Thoracic aorta (tissue), 2 donors: Measurements from ENCODE around the gene POLE2. TPM values are rescaled to one million over a fixed set of nuclear protein-coding genes. Genes with fewer than 3 reads are reported as not detected.

Experiments
- ATAC-seq: fragments of 150-250 bp; one replicate; pipeline ENCODE4 v1.8.0; 2017; ENCODE audit warnings: low read depth; ENCODE audit not compliant: insufficient number of reproducible peaks, low FRiP score
- DNase-seq: peaks from one replicate; pipeline ENCODE4 v3.0.0-alpha.2; 2020; ENCODE audit warnings: low spot score
- H3K27ac ChIP-seq, 2 donors: fragments of 200-600 bp; sonication (generic); 1 replicate in 1 of 2; 2 replicates in 1 of 2; pipeline ENCODE4 v1.5.1; 2016; ENCODE audit warnings: mild to moderate bottlenecking in 2 of 2, moderate library complexity in 2 of 2
- H3K27me3 ChIP-seq: fragments of 200-600 bp; sonication (generic); replicated peaks from 2 replicates; pipeline ENCODE4 v1.6.0; 2016; ENCODE audit warnings: mild to moderate bottlenecking; ENCODE audit not compliant: insufficient read depth
- H3K36me3 ChIP-seq: fragments of 200-600 bp; sonication (generic); one replicate; pipeline ENCODE4 v1.5.1; 2016
- H3K4me1 ChIP-seq, 2 donors: fragments of 200-600 bp; sonication (generic); 1 replicate in 1 of 2; 2 replicates in 1 of 2; pipeline versions ENCODE4 v1.5.1 to v1.6.0; 2016; ENCODE audit warnings: low read depth in 2 of 2, mild to moderate bottlenecking in 1 of 2; ENCODE audit not compliant: control insufficient read depth in 1 of 2
- H3K4me3 ChIP-seq: fragments of 200-600 bp; sonication (generic); 2 replicates; pipeline ENCODE4 v1.5.1; 2016; ENCODE audit warnings: mild to moderate bottlenecking
- H3K9me3 ChIP-seq: fragments of 200-600 bp; sonication (generic); 2 replicates; pipeline ENCODE4 v1.5.1; 2016
- CTCF ChIP-seq: fragments of 200-600 bp; sonication (generic); IDR thresholded peaks from one replicate; pipeline ENCODE4 v1.5.1; 2019; ENCODE audit warnings: antibody characterized with exemption
- total RNA-seq, 2 donors: library from RNA; depleted of rRNA; stranded (reverse); fragments of >200 nt; gene quantifications; one replicate each; pipeline versions ENCODE4 v1.1.0 to v1.2.3, GENCODE V29; 2016

POLE2 gene
- total RNA-seq, 2 donors from 2014 or later, result 0.27 to 9.1 TPM

- Histone ChIP-seq H3K36me3 (peaks cover 7% of the 10 kb centered on the region), H3K27me3 (no peaks in the 10 kb centered on the region), H3K4me3 (no peak overlapping the region), H3K4me1 (peaks cover 27 to 39% of the 10 kb centered on the region in 2 donors), H3K27ac (peak overlapping the region in 1 of 2 donors; percentile 31), H3K9me3 (no peaks in the 10 kb centered on the region)
- DNase-seq (no peak), ATAC-seq (no peak)
- no peak for TF ChIP-seq CTCF
Measured at GRCh38 chr14:49623941-49624839, 63.8 kb downstream of the POLE2 start.

DNA sequence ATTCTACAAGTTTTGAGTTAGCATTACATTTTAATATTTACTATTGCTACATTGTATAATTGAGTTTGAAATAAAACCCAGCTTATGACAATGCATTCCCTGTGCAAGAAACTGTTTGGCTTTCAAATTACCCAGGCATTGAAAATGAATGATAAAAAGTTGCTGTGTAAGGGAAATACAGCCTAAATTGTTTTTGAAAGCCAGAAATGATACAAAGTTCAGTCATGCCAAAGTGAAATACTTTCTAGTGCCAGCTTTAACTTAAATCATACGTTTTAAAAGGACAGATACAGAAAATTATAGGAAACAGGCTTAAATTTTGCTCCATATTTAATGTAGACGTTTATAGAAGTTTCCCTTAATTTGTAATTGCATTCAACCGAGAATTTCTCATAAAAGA lies 64.6 kb downstream of the POLE2 start:
- Histone ChIP-seq H3K4me1 (peaks cover 31 to 47% of the 10 kb centered on the region in 2 donors), H3K9me3 (no peaks in the 10 kb centered on the region), H3K36me3 (peaks cover 7% of the 10 kb centered on the region), H3K27ac (no peak overlapping the region), H3K4me3 (no peak overlapping the region), H3K27me3 (no peaks in the 10 kb centered on the region)
- ATAC-seq (no peak), DNase-seq (no peak)
- TF ChIP-seq CTCF, result no peak

DNA sequence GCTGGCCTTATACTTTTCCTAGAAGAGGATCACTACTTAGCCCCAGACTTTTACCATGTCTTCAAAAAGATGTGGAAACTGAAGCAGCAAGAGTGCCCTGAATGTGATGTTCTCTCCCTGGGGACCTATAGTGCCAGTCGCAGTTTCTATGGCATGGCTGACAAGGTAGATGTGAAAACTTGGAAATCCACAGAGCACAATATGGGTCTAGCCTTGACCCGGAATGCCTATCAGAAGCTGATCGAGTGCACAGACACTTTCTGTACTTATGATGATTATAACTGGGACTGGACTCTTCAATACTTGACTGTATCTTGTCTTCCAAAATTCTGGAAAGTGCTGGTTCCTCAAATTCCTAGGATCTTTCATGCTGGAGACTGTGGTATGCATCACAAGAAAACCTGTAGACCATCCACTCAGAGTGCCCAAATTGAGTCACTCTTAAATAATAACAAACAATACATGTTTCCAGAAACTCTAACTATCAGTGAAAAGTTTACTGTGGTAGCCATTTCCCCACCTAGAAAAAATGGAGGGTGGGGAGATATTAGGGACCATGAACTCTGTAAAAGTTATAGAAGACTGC lies 65.9 kb downstream of the POLE2 start:
- Histone ChIP-seq H3K4me3 (peak overlapping the region; percentile 95), H3K36me3 (peaks cover 10% of the 10 kb centered on the region), H3K9me3 (no peaks in the 10 kb centered on the region), H3K27me3 (no peaks in the 10 kb centered on the region), H3K27ac (no peak overlapping the region), H3K4me1 (peaks cover 31 to 50% of the 10 kb centered on the region in 2 donors)
- ATAC-seq, result no peak
- no peak for DNase-seq
- no peak for TF ChIP-seq CTCF

GRCh38 chr14:49621114-49621881 lies 66.7 kb downstream of the POLE2 start:
- ATAC-seq (no peak), DNase-seq (peak; percentile 25)
- H3K4me1 ChIP-seq, result peaks cover 31 to 50% of the 10 kb centered on the region in 2 donors
- H3K9me3 ChIP-seq, result no peaks in the 10 kb centered on the region
- H3K27ac ChIP-seq, result peak overlapping the region; percentile 96 to 98
- peak; percentile 6 for TF ChIP-seq CTCF
- peaks cover 10% of the 10 kb centered on the region for H3K36me3 ChIP-seq
- peak overlapping the region; percentile 95 for H3K4me3 ChIP-seq
- no peaks in the 10 kb centered on the region for H3K27me3 ChIP-seq
